Keratinocyte (primary cell): Measurements from ENCODE around the gene RAI14.

Source experiments
- CTCF ChIP-seq, 3 experiments: IDR thresholded peaks in 1 of 3; conservative IDR thresholded peaks in 1 of 3; optimal IDR thresholded peaks in 1 of 3; 2 replicates in 2 of 3; 3 replicates in 1 of 3; pipeline versions ENCODE3 to v1.5.1; 2011; ENCODE audit warnings: low read length in 3 of 3, mild to moderate bottlenecking in 3 of 3, moderate library complexity in 2 of 3, control low read depth in 1 of 3, inconsistent platforms in 1 of 3; ENCODE audit not compliant: insufficient read depth in 2 of 3; ENCODE audit errors: extremely low read depth in 1 of 3
- EZH2 ChIP-seq: IDR thresholded peaks from one replicate; pipeline ENCODE4 v1.6.1; 2012; ENCODE audit warnings: inconsistent platforms, mild to moderate bottlenecking, low read length, moderate library complexity

GRCh38 chr5:34717426-34718327 is 61.5 kb downstream of the RAI14 start:
- TF ChIP-seq CTCF (optimal IDR thresholded peaks at IDR 0.05 in 1 of 3, IDR thresholded peaks at IDR 0.05 in 1 of 3, conservative IDR thresholded peaks at IDR 0.05 in 1 of 3; ENCODE audit: extremely low read depth in 1 of 3, insufficient read depth in 2 of 3, low read length in 3 of 3) (no peak), EZH2 (no peak)
